Sigmoid colon (tissue), 4 donors: Measurements from ENCODE around the gene HSFY2.
"Not testable (repeated sequence)": the region's sequence is repeated elsewhere in the genome, so short reads cannot be mapped to it uniquely, and the experiment has no call there.

Source experiments
- POLR2A ChIP-seq, 2 donors: fragments of 450-650 bp; IDR thresholded peaks; one replicate each; pipeline ENCODE4 v1.6.1; 2016; ENCODE audit warnings: antibody characterized with exemption in 2 of 2, mild to moderate bottlenecking in 2 of 2, moderate library complexity in 2 of 2
- POLR2AphosphoS5 ChIP-seq, 4 donors: sonication (generic); formaldehyde crosslinking; IDR thresholded peaks; one replicate each; pipeline ENCODE4 v1.6.1; 2017; ENCODE audit warnings: antibody characterized with exemption in 4 of 4
- TF ChIP-seq, protein P1 (sequence below), 4 experiments: fragments of 450-650 bp in 3 of 4; fragments of 200-600 bp in 1 of 4; IDR thresholded peaks; one replicate each; pipeline ENCODE4 v1.5.1; 2016 to 2019; ENCODE audit warnings: antibody characterized with exemption in 4 of 4, mild to moderate bottlenecking in 3 of 4, moderate library complexity in 2 of 4

DNA sequence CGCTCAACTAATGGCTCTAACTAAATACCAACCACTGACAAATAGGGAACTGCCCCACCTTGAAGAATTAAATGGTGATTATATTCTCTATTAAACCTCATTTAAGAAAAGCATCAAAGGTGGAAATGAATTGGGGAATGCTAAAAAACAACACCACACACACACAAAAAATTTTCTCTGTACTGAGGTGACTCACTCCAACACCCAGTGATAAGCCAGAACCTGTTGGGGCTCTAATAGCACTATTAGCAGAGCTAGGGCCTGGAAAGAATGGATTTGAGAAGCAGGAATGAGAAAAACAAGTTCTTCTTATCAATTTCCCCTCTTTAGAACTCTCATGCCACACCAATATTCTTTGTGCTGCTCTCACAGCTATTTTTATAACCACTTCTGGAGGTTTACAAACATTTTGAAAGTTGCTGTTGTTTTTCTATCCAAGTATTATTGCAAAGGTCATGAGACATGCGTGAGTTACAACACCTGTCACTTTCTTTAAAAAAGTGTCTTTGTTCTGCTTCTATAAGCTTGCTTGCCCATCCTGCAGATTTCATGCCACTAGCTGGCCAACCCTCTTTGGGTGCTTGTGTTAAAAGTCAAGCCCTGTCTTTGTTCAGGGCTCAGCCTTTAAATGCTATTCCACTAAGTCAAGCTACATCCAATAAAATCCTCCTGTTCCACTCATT is 20.3 kb downstream of the HSFY2 start:
- not testable (repeated sequence) for TF ChIP-seq POLR2A, POLR2AphosphoS5 (IDR thresholded peaks at IDR 0.05)
- TF ChIP-seq, protein P1, sequence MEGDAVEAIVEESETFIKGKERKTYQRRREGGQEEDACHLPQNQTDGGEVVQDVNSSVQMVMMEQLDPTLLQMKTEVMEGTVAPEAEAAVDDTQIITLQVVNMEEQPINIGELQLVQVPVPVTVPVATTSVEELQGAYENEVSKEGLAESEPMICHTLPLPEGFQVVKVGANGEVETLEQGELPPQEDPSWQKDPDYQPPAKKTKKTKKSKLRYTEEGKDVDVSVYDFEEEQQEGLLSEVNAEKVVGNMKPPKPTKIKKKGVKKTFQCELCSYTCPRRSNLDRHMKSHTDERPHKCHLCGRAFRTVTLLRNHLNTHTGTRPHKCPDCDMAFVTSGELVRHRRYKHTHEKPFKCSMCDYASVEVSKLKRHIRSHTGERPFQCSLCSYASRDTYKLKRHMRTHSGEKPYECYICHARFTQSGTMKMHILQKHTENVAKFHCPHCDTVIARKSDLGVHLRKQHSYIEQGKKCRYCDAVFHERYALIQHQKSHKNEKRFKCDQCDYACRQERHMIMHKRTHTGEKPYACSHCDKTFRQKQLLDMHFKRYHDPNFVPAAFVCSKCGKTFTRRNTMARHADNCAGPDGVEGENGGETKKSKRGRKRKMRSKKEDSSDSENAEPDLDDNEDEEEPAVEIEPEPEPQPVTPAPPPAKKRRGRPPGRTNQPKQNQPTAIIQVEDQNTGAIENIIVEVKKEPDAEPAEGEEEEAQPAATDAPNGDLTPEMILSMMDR (IDR thresholded peaks at IDR 0.05), result not testable (repeated sequence)
